NCI-H446 (cell line): ENCODE results near the gene MAN1C1.
A peak's percentile ranks its signal among the peaks of the same experiment; 100 is the strongest.
"Not testable (repeated sequence)": the region's sequence is repeated elsewhere in the genome, so short reads cannot be mapped to it uniquely, and the experiment has no call there.

ENCODE experiments used
- DNase-seq, 2 experiments: peaks; one replicate each; lab custom pipeline; 2025; lab: John Stamatoyannopoulos, UW

MAN1C1 gene

DNA sequence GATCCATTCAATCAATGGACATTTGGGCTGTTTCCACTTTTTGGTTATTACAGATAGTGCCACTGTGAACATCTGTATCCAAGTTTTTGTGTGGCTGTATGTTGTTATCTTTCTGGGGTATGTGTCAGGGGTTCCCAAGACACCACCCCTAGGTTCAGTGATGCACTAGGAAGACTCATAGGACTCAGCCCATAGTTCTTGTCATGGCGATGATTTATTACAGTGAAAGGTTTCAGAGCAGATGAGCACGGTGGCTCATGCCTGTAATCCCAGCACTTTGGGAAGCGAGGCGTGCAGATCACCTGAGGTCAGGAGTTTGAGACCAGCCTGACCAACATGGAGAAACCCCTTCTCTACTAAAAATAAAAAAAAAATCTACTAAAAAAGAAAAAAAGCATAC, 64.1 kb downstream of the MAN1C1 start:
- no peak for DNase-seq

DNA sequence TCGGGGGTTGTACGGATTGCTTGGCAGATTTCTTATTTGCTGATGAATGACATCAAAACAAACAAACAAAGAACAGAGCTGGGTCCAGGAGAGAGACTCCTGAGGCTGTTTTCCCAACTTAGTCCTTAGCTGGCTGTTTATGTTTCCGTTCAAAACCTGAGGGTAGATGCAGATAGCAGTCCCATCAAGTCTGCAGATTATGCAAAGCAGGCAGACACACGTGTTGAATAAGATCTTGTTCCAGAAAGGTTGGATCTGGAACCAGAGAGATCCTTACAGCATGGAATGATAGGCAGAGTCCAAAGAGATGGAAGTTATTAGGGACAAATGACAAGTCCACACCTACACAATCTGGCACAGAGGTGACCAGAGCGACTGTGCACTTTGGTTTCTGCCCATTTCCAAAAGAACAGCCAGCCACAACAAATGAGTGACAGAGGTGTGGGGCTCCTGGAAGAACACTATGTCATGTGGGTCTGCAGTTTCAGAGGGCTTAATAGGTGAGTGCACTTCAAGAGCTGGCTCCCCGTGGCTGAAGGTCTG, 65.5 kb downstream of the MAN1C1 start:
- no peak for DNase-seq

DNA sequence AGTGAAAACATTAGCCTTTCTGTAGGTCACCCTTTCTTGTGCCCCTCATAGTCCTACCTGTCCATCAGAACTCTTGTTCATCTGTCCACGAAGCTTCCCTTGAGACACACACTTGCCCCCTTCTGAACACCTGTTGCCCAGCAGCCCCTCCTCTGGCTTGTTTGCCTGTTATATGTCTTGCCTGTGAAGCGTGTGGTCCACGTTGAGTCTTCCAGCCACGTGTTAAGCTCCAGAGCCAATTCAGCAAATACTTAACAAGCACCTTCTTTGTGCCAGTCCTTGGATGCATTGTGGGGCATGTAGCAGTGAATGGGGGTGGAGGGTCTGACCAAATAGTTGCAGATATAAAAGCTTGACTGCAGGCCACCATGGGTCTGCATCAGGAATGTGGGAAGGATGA, 66.6 kb downstream of the MAN1C1 start:
- no peak for DNase-seq

DNA sequence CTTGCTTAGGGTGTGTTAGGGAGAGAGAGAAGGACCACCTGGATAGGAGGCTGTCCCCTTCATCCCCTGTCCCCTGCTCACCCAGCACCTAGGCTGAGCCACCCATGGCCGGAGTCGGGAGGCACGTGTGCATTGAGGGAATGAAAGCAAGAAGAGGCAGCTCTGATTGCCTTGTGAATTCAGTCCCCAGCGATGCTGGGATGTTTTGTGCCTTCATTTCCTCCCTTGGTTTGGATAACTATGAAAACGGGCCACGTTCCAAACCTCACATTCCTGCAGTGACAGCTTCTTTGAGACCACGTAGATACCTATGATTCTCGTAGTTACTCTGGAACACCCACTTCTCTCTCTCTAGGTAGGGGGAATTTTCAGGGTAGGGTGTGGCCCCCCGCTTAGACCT, 67.1 kb downstream of the MAN1C1 start:
- no peak for DNase-seq

DNA sequence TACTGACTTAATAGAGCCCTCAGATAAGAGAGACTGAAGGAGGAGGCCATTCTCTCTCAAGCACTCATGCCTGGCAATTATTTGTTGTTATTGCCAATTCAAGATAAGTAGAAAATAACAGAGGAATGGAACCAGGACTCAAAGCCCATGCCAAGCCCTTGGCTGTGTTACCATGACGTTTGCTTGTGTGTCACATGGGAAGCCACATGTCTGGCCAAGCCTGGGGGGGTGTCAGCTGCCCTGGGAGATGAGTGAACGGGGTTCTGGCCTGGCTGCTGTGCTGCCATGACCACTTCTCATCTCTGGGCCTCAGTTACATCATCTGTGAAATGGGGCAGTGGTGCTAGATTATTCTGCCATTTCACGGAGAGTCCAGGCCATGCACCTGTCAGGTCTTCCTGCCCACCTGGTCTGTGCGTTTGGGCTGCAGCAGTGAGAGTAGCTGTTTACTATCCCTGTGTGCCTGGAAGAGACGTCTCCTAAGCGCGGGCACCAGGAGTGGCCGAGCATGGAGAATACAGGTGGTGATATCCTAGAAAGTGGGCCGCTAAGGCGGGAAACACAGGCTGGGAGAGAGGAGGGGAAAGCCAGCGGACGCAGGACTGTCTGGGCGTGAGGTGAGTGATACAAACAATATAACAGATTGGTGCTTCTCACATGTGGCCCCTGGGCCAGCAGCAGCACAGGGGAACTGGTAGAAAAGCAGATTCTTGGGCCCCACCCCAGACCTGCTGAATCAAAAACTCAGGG, 67.8 kb downstream of the MAN1C1 start:
- peak in 1 of 2 experiments; percentile 20 for DNase-seq

DNA sequence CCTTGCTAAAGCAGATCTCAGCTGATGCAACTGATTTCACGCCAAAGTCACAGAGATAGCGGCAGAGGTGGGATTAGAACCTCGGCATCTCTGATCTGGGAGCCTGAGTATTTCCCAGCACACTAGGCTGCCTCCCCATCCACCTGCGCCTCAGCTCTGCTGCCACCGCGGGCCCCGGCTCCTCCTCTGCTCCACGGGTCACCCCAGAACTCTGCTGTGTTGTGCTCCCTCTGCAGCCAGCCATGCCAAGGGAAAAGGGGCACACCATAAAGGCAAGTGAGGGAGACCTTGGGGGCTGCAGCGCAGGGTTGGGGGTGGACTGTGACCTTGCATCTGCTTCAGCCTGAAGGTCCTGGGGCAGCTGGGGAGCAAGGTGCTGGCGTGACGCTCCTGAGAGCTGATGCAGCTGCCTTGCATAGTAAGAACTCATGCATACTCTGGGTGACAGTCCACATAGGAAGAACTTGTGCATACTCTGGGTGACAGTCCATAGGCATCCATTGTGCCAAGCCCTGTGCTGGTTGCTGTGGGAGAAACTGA, 68.7 kb downstream of the MAN1C1 start:
- DNase-seq, result no peak

DNA sequence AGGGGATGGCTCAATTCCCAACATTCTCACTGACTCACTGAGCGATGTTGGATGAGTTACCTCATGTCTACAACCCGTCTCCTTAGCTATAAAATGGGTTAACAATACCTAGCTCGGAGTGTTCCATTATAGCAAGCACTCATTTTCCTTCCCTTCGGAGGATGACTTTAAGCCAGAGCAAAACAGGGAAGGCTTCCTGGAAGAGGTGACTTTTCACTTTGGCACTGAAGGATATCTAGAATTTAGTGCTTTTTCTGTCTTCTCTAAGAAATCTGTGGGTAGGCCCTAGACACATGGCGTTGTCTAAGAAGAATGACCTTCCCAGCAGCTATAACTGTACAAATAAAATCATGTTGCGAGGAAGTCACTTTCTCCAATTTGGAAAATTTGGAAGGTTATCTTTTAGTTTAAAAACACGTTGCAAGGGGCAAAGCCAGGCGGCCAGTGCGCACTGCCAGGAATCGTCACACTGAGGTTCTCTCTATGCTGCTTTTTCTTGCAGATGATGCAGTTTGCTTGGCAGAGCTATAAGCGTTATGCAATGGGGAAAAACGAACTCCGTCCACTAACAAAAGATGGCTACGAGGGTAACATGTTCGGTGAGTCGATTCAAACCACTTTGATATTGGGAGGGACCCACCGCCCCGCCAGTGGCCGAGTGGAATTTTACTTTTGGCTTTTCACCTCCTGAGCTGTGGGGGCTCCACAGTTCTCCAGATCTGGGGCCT, 69.5 kb downstream of the MAN1C1 start:
- DNase-seq, result no peak

DNA sequence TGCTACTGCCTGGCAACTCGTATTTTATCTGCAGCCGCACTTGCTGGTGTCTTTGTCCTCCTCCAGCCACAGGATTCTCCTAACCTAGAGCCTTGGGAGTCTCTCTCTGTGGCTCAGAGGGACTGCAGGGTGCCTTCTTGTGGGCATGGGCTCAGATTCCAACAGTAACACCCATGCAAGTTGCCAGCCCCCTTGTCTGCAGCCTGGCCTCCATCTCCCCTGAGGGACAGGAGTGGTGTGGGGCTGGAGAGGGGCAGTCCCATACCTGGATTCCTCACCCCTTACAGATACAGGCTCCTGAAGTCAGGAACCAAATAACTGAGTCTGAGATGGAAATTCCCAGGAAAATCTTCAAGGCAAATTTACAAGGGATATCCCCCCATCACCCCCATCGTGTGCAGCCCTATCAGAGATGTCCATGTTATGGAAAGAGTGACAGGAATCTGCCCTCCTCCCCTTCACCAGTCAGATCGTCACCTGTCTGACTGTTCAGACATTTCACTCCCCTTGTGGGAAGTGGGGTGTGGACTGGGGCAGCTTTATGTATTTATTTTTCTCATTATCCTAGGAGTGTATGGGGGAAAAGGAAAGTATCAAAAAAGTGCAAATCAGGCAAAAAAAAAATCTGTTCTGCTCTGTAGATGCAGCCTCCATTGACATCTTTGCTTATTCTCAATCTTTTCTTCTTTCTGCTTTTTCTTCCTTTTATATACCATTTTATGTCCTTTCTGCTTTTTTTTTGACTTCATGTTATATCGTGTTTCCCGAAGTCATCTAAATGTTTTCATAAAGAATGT, 70.8 kb downstream of the MAN1C1 start:
- no peak for DNase-seq

DNA sequence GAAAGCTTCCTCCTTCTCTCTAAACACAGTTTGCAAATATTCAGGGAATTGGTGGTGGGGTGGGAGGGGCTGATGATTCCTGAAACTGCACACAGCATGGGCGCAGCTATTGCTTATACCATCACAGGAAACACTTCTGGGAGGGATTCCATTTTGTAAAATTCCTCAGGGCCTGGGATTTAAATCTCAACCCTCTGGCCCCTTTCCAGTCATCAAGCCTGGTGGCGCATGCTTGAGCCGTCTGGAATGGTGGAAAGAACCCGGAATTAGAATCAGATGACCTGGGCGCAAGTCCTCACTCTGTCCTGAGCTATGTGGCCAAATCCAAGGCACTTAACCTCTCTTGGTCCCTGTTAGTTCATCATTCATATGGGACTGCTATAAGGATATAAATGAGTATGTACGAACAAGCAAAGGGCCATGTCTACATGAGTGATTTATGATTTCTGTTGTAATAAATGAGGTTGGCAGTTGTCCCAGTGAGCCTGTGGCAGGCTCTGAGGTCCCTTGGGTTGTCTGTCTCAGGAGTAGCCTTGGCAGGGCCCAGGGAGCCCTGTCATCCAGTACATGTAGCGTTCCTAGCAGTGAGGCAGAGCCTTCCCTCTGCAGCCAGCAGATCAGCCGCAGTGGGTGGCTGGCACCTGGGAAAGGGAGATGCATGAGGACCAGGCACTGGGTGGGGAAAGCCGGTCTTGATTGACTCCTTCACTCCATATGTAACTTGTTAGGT, 72.0 kb downstream of the MAN1C1 start:
- peak; percentile 90 to 94 for DNase-seq

DNA sequence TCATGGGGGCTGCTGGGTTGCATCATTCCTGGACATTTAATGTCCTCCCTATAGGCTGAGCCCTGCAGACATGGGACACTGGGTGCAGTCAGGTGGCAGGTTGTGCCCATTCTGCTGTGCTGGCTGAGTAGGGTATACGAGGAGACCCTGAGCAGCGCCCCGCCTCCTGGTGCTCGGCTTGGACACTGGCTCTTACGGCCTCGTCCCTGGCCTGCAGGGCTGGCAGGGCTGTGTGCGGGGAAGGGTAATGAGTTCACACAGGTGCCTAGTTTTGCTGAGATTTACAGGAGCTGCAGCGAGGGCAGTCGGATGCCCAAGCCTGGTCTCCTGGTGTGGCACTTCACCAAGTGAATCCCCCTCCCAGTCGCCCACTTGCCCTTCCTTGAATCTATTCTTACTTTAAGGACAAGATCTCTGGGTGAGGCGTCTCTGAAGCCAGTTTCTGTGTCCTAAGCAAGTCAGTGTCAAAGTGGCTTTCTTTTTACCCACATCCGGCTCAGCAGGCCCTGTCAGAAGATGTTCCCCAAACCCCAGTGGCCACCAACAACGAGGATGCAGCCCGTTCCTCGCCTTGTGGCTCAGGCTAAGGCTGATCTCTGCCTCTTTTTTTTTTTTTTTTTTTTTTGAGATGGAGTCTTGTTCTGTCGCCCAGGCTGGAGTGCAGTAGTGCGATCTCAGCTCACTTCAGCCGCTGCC, 73.2 kb downstream of the MAN1C1 start:
- DNase-seq, result no peak

DNA sequence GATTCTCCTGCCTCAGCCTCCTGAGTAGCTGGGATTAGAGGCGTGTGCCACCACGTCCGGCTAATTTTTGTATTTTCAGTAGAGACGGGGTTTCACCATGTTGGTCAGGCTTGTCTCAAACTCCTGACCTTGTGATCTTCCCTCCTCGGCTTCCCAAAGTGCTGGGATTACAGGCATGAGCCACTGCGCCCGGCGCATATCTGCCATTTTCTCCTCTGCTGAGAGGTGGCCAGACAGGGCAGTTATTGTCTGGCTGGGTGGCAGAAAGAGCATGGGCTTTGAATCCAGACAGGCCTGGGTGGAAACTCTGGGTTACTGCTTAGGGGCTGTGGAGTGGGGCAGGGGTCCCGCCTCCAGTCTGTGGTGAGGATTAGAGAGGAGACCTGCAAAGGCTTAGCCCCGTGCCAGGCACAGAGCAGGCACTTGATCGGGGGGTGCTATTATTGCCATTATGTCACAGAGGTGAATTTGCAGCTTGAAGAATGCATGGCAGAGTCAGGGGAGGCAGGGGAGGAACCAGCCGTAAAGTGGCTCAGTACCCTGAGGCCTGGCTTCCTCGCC, 73.9 kb downstream of the MAN1C1 start:
- DNase-seq, result no peak

DNA sequence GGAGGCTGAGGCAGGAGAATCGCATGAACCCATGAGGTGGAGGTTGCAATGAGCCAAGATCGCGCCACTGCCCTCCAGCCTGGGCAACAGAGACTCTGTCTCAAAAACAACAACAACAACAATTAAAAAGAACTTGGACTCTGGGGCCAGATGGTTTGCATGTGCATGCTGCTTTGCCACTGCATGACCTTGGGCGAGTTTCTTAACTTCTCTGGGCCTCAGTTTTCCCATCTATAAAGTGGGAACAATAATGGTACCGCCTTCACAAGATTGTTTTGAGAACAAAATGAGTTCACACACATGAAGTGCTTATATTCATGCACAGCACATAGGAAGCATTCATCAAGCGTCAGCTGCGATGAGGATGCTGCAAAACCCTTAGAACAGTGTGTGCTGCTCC, 74.6 kb downstream of the MAN1C1 start:
- DNase-seq, result no peak

DNA sequence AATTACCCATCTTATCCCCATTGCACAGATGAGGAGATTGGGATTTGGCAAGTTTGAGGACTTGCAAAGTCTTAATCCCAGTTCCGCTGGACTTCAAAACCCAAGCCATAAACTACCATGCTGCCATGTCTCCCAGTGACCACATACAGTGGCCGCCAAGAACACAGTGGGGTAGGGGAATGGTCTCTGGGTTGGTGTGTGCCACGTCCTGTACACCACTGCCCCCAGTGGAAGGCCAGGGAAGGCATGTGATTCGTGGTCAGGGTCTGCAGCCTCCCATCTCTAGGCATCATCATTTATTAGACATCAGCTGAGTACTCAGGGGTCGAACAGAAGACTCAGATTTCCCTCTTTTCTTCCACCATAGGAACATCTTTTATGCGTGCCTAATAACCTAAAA, 76.0 kb downstream of the MAN1C1 start:
- DNase-seq, result peak in 1 of 2 experiments; percentile 32

DNA sequence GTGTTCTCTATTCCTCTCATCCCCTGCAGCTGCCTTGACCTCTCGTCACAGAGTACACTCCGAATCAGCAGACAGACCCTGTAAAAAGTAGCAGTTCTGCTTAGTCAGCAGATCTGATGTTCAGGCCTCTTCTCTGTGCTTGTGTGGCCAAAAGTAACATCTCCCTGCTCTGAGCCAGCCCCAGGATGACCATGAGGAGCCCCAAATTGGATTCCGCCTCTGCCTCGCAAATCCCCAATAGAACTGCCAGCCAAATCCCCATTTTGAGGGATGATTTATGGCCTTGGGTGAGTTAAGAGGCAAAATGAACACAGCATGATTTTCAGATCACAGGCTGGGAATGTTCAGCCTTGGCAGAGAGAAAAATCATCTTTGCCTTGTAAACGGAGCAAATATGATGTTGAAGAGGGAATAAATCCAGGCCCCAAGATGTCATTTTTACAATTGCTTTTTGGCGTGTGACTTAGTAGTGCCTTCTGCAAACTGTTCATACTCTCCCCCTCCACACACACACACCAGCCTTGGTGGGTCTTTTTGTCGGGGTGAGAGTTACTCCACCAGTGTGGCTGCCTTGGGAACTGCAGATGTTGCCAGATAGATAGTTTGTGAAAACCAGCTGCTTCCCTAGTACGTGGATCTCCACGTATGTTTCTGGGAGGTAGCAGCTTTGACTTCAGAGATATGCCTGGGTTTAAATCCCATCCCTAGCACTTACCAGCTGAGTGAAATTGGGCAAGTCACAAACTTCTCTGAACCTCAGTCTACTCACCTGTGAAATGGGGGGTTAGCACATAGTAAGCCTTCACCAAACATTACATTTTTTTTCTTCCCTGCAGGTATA, 77.8 kb downstream of the MAN1C1 start:
- peak; percentile 75 to 84 for DNase-seq

DNA sequence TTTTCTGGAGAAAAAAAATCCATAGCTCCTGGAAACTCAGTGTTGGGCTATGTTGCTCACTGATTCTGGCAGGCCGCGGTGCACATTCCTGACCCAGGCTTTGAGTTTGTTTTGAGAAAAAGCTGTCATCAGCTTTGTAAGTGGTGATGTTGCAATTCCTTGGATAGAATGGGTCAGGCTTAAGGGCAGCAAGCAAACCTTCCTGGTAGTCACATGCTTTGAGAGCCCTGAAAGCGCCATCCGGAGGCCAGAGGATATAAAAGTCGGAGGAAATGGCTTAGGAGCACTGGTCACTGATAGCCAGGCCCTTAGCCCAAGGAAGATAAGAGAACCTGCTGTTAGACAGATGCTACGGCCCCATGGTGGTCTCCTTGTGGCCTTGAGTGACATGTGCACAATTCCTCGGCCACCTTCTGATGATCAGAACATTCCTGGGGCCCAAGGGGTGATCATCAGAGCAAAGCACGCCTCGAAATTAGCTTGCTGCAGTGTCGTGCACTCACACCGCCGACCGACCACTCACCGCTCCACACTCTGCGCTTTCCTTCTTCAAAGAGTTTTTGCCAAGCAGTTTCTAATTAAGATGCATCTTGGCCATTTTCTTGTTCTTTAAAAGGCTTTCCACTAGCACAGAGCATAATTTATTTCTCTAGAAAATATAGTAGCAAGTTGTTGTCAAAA, 78.6 kb downstream of the MAN1C1 start:
- DNase-seq, result no peak

DNA sequence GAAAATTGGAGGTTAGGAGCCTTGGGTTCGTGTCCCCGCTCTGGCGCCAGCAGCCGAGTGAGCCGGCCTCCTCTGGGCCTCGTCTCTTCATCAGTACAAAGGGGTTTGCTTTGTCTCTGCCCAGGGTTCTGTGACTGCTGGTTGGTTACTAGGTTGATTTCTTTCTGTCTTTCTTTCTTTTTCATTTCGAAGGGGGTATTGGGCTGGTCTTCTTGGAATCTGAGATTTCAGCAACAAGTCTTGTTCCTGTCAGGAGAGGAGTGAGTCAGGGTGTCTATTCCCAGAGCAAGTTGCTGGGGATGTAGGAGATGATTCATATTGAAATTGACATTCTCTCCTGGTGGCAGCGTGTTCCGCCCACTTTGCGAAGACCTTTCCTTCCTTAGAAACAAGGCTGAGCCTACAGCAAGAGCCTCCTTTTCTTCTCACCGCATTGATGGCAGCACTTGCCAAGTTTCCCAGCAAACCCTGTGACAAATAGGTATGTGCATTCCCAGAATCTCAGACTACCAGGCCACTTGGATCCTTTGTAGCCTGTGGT, 79.2 kb downstream of the MAN1C1 start:
- no peak for DNase-seq

DNA sequence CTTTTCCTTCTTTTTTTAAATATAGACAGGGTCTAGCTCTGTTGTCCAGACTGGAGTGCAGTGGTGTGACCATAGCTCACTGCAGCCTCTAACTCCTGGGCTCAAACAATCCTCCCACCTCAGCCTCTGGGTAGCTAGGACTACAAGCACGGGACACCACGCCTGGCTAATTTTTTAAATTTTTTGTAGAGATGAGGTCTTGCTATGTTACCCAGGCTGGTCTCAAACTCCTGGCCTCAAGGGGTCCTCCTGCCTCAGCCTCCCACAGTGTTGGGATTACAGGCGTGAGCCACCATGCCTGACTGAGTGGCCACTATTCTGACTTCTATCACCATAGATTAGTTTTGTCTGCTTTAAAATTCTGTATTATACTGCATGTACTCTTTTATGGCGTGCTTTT, 80.1 kb downstream of the MAN1C1 start:
- DNase-seq, result not testable (repeated sequence)

DNA sequence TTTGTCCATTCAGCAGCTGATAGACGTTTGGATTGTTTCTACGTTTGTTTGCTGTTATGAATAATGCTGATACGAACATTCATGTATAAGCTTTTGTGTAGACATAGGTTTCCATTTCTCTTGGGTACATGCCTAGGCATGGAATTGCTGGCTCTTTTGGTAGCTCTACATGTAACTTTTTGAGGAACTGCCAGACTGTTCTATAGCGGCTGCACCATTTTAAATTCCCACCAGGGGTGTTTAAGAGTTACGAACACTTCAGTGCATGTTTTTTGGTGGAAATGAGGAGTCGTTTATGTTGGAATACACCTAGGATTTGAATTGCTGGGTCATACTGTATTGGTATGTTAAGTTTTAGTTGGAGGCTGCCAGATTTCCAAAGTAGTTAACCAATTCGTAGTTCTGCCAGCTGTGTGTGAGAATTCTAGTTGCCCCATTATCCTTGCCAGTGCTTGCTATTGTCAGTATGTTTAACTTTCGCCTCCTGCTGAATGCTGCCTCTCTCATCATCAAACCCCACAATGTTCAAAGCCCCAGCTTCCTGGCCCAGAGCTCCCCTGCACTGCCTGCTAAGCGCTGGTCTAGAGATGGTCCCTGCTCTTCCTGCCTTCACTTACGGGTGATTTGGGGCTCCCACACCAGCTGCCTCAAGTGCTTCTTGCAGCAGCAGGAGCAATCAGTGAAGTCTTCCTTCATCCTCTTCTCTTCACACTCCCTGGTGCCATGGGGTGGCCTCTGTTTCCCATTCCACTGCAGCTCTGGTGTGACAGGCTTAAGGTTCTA, 81.0 kb downstream of the MAN1C1 start:
- peak; percentile 46 for DNase-seq
